Sigmoid colon (tissue), 7 donors: ENCODE data around the gene BNC1. TPM values are rescaled to one million over a fixed set of nuclear protein-coding genes. Genes with fewer than 3 reads are reported as not detected.

Experiments used
- DNase-seq: peaks from one replicate; pipeline ENCODE4 v3.0.0-alpha.2; 2019
- H3K27ac ChIP-seq, 4 donors: fragments of 200-600 bp; sonication (generic); one replicate each; pipeline ENCODE4 v1.5.1; 2016 to 2019; ENCODE audit warnings: mild to moderate bottlenecking in 1 of 4
- H3K27me3 ChIP-seq, 3 donors: fragments of 200-600 bp; sonication (generic); one replicate each; pipeline ENCODE4 v1.5.1; 2019; ENCODE audit warnings: mild to moderate bottlenecking in 1 of 3
- H3K36me3 ChIP-seq, 4 donors: fragments of 200-600 bp; sonication (generic); one replicate each; pipeline ENCODE4 v1.5.1; 2016 to 2019
- H3K4me1 ChIP-seq, 4 donors: fragments of 200-600 bp; sonication (generic); one replicate each; pipeline ENCODE4 v1.5.1; 2017 to 2019
- H3K4me3 ChIP-seq, 4 donors: fragments of 200-600 bp; sonication (generic); one replicate each; pipeline ENCODE4 v1.5.1; 2017 to 2019; ENCODE audit warnings: mild to moderate bottlenecking in 2 of 4, moderate library complexity in 1 of 4
- H3K9me3 ChIP-seq, 4 donors: fragments of 200-600 bp in 3 of 4; sonication (generic) in 3 of 4; one replicate each; pipeline versions ENCODE4 v1.5.1 to v1.6.1; 2013 to 2019
- CTCF ChIP-seq, 4 experiments: fragments of 450-650 bp in 3 of 4; fragments of 200-600 bp in 1 of 4; IDR thresholded peaks; one replicate each; pipeline ENCODE4 v1.5.1; 2016 to 2019; ENCODE audit warnings: antibody characterized with exemption in 4 of 4, mild to moderate bottlenecking in 3 of 4, moderate library complexity in 2 of 4
- EP300 ChIP-seq, 4 donors: sonication (generic); formaldehyde crosslinking; IDR thresholded peaks; one replicate each; pipeline ENCODE4 v1.6.1; 2017; ENCODE audit warnings: antibody characterized with exemption in 4 of 4
- POLR2A ChIP-seq, 2 donors: fragments of 450-650 bp; IDR thresholded peaks; one replicate each; pipeline ENCODE4 v1.6.1; 2016; ENCODE audit warnings: antibody characterized with exemption in 2 of 2, mild to moderate bottlenecking in 2 of 2, moderate library complexity in 2 of 2
- POLR2AphosphoS5 ChIP-seq, 4 donors: sonication (generic); formaldehyde crosslinking; IDR thresholded peaks; one replicate each; pipeline ENCODE4 v1.6.1; 2017; ENCODE audit warnings: antibody characterized with exemption in 4 of 4
- WGBS, 2 donors: extraction: QIAGEN DNeasy Blood & Tissue Kit; methylation state at CpG; one replicate each; pipeline ENCODE4 v1.1.7; 2013; 5-methylcytosine and 5-hydroxymethylcytosine counted together
- intact Hi-C: fragments of 100-400 bp; cut with DNase I; formaldehyde crosslinking; loops from one replicate; pipeline ENCODE4 v1.15.1; 2023
- polyA plus RNA-seq, 3 donors: library from polyadenylated mRNA; stranded (reverse); fragments of 200-250 nt; gene quantifications; one replicate each; pipeline ENCODE4 v1.2.3, GENCODE V29; 2013
- total RNA-seq, 4 donors: library from RNA; depleted of rRNA; stranded (reverse); fragments of >200 nt; gene quantifications; one replicate each; pipeline ENCODE4 v1.1.0, GENCODE V29; 2016
- donor health status: healthy with polysubstance abuse.
- donor health status: Bipolar disorder and iron deficiency.
- donor health status: healthy.

The BNC1 gene
- total and polyA plus RNA-seq, 7 donors: under 0.01 to 0.36 (median 0.14) TPM; not detected in 2

DNA sequence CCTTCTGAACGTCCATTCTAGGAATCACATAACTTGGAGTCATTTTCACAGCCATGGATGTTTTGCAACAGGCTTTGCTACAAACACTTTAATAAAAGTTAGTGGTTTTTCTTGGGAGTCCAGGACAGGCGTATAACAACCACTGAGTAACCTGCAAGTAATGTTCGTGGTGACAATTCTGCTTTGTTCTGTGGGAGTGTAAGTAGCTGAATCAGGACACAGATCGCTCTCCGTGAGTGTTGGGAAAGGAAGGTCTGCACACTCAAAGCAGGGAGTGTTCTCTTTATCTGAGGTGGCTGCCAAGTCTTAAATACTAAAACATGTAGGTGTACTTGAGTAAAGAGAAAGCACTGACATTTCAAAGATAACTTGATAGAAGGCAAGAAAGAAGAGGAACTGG, 7.9 kb upstream of the BNC1 start:
- DNase-seq: no peak
- WGBS, 2 donors: 58 to 65% methylated on average over 5 of the region's 5 CpGs

DNA sequence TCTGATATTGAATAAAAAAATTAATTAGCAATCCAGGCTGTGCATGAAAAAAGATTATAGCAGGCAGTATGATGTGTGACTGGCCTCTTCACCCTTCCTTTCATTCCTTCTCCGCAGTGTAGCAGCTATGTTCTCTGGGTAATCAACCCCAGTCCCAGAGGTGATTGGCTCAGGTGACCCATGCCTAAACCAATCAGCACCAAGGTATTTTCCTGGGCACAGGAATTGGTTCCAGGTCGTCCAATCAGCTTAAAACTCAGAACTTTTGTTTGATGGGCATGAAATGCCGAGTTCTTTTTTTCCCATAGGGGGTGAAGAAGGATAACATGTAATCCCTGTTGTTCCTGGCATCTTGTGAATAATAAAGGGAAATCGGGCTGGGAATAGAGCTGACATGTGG, 5.8 kb upstream of the BNC1 start:
- WGBS, 2 donors: 64 to 83% methylated on average over 4 of the region's 4 CpGs

More for the DNA sequence above, 7.9 kb upstream of the BNC1 start:
- Histone ChIP-seq H3K27ac (no peak overlapping the region), H3K4me1 (no peaks in the 10 kb centered on the region), H3K27me3 (peaks cover 0 to 23% (median 0%) of the 10 kb centered on the region in 3 donors), H3K4me3 (no peak overlapping the region), H3K9me3 (no peaks in the 10 kb centered on the region), H3K36me3 (no peaks in the 10 kb centered on the region)
- intact Hi-C loops: no loop called here
- no peak for TF ChIP-seq POLR2AphosphoS5 (IDR thresholded peaks at IDR 0.05)
- no peak for TF ChIP-seq CTCF (IDR thresholded peaks at IDR 0.05)
- TF ChIP-seq EP300 (IDR thresholded peaks at IDR 0.05): no peak
- TF ChIP-seq POLR2A (IDR thresholded peaks at IDR 0.05): no peak

DNA sequence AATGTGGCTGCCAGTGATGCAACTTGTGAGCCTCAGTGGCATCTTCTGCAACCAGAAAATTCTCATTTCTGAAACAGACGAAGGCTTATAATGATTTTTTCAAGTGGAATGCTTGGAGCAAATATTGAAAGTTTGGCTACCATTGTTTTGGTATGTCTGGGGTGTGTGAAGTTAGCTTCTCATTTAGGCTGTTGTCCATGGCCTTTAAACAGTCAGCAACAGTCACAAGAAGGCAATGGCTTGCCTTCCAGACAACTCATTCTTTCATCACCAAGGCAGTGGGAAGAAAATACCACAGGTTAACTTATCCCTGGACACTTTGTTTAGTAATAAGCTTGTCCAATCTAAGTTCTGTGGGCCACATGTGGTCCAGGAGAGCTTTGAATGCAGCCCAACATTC, 4.7 kb upstream of the BNC1 start:
- no peaks in the 10 kb centered on the region for H3K36me3 ChIP-seq
- WGBS, 2 donors: 82 to 86% methylated on average over 1 of the region's 1 CpG
- no peaks in the 10 kb centered on the region for H3K9me3 ChIP-seq
- TF ChIP-seq EP300 (IDR thresholded peaks at IDR 0.05) (no peak), CTCF (IDR thresholded peaks at IDR 0.05) (no peak), POLR2AphosphoS5 (IDR thresholded peaks at IDR 0.05) (no peak), POLR2A (IDR thresholded peaks at IDR 0.05) (no peak)
- peaks cover 0 to 5% (median 3%) of the 10 kb centered on the region in 4 donors for H3K4me1 ChIP-seq
- peaks cover 5 to 25% (median 11%) of the 10 kb centered on the region in 3 donors for H3K27me3 ChIP-seq
- H3K4me3 ChIP-seq: no peak overlapping the region
- no peak overlapping the region for H3K27ac ChIP-seq
- no peak for DNase-seq
- intact Hi-C loops: no loop called here

More for the DNA sequence above, 5.8 kb upstream of the BNC1 start:
- Histone ChIP-seq H3K27me3 (peaks cover 0 to 17% (median 2%) of the 10 kb centered on the region in 3 donors), H3K9me3 (no peaks in the 10 kb centered on the region), H3K4me1 (no peaks in the 10 kb centered on the region), H3K27ac (no peak overlapping the region), H3K4me3 (no peak overlapping the region), H3K36me3 (no peaks in the 10 kb centered on the region)
- TF ChIP-seq CTCF (IDR thresholded peaks at IDR 0.05): no peak
- TF ChIP-seq POLR2A (IDR thresholded peaks at IDR 0.05): no peak
- DNase-seq: no peak
- intact Hi-C loops: no loop called here

- intact Hi-C loops: no loop called here
Observed at GRCh38 chr15:83288381-83288801, 3.9 kb upstream of the BNC1 start.

More at GRCh38 chr15:83288381-83288801, 3.9 kb upstream of the BNC1 start:
- Histone ChIP-seq H3K27me3 (peaks cover 12 to 33% (median 18%) of the 10 kb centered on the region in 3 donors), H3K27ac (no peak overlapping the region), H3K4me1 (peaks cover 0 to 13% (median 11%) of the 10 kb centered on the region in 4 donors), H3K4me3 (no peak overlapping the region), H3K9me3 (no peaks in the 10 kb centered on the region), H3K36me3 (no peaks in the 10 kb centered on the region)
- TF ChIP-seq POLR2A (IDR thresholded peaks at IDR 0.05) (no peak), CTCF (IDR thresholded peaks at IDR 0.05) (no peak), EP300 (IDR thresholded peaks at IDR 0.05) (no peak), POLR2AphosphoS5 (IDR thresholded peaks at IDR 0.05) (no peak)
- DNase-seq: no peak
- 60 to 73% methylated on average over 7 of the region's 7 CpGs for WGBS, 2 donors
